ENCODE measurements around the gene ZNF470. TPM values are rescaled to one million over a fixed set of nuclear protein-coding genes. Genes with fewer than 3 reads are reported as not detected.

The ZNF470 gene
- total RNA-seq (ENCODE audit: low replicate concordance) = 4.7 and 7.8 TPM in 2 replicates

DNA sequence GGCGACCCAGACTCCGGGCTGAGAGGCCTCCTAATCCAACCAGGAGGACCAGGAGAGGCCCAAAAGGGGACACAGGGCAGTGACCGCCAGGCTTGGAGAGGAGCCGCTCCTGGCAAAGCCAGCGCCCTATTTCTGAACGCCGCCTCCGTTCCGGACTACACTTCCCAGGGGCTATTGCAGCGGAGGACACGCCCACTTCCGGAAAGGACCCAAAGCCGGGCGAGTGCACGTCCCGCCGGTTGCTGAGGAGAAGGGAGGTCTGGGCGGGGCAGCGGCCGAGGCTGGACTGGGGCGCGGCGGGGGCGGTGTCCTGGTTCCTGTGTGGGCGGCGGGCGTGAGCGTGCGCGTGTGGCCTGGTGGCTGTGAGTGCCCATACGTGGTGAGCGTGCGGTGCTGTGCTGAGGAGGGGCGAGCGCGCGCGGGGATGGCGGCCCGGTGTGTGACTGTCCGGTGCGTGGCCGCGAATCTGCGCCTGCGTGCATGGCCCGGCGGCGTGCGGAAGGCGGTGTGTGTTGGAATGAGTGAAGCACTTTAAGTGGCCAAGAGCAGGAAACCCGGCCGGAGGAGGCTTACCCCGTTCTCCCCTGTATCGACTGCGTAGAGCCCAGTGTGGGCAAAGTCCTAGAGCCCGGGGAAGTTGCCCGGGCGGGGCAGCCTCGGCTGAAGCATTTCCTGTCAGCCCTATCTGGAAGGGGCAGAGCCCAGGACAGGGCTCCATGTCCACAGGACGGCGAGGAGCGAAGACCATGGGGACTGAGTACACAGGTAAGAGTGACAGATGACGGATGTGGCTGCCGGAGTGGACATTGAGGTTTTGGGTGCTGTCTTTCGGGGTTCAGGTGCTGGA is at the start of gene ZNF470:
ZNF470 (plus strand) TSS at position 195 of the 847 bp plus-strand sequence. CDS start 2,844 bp downstream, outside the sequence.

DNA sequence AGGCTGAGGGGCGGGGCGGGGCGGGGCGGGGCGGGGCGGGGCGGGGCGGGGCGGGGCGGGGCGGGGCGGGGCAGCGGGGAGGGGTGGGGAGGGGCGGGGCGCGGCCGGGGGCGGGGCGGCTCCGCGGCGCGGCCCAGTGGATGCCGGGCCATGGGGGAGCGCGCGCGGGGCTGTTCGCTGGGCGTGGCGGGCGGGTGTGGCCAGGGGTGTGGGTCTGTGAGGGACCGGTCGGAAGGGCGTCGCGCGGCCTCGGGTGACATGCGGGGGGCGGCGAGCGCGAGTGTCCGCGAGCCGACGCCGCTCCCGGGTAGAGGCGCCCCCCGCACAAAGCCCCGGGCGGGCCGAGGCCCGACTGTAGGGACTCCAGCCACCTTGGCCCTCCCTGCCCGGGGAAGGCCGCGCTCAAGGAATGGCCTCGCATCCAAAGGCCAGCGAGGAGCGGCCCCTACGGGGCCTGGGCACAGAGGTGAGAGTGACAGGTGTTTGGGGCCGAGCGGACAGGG is 28.5 kb upstream of the ZNF470 start, which contains the start of gene ZFP28:
ZFP28 (plus strand) TSS at position 188 of the 503 bp plus-strand sequence; CDS start at position 259, 71 bp downstream.

DNA sequence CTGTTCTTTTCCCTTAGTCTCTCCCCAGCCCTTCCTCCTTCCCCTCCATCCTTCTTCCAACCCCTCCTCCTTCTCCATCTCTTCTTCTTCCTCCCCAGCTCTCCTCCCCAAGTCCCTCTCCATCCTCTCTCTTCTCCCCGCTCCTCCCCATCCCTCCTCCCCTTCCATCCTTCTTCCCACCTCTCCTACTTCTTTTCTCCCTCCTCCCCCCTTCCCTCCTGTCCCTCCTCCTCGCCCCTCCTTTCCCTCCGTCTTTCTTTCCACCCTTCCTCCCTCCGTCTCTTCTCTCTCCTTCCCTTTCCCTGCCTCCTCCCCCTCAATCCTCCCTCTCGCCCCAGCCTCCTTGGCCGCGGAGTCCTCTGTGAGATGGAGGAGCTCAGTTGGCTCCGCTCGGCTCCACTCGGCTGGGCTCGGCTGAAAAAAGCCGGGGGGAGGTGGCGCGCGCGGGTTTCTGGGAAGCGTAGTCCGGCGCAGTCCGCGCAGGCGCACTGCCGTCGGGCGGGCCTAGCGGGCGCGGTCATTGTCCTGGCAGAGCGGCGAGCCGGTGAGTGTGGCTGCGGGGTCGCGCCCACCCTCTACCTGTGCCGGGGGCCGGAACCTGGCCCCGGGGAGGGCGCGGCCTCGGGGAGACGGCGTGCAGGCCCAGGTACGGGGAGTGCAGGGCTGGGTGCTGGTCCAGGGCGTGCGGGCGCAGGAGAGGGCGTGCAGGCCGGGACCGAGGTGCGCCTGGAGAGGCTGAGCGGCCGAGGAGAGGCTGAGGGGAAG is 27.7 kb downstream of the ZNF470 start, which contains the start of gene ZNF71:
ZNF71 (plus strand) TSS at position 520 of the 765 bp plus-strand sequence. CDS start 6,257 bp downstream, outside the sequence.

Other genes with a start within 250 kb of the ZNF470 start
- 2.9 and 3.9 TPM in 2 replicates for gene ZNF582, start 173.9 kb upstream of the ZNF470 start, total RNA-seq (ENCODE audit: low replicate concordance)
- gene ZNF583, start 163.1 kb upstream of the ZNF470 start, total RNA-seq (ENCODE audit: low replicate concordance) = 6.3 and 12.6 TPM in 2 replicates
- gene ZNF667, start 90.1 kb upstream of the ZNF470 start, total RNA-seq (ENCODE audit: low replicate concordance) = 4.3 and 4.4 TPM in 2 replicates
- gene ZNF471, start 59.6 kb upstream of the ZNF470 start, total RNA-seq (ENCODE audit: low replicate concordance) = 2.9 and 5.7 TPM in 2 replicates
- 2.7 and 7.8 TPM in 2 replicates for gene ZFP28, start 28.5 kb upstream of the ZNF470 start, total RNA-seq (ENCODE audit: low replicate concordance)
- gene ZNF71, start 27.8 kb downstream of the ZNF470 start, total RNA-seq (ENCODE audit: low replicate concordance) = 6.8 and 8.3 TPM in 2 replicates
- 0.38 TPM in 1 of 2 replicates, not detected in the other for gene SMIM17, start 75.7 kb downstream of the ZNF470 start, total RNA-seq (ENCODE audit: low replicate concordance)
- gene ZNF835, start 104.3 kb downstream of the ZNF470 start, total RNA-seq (ENCODE audit: low replicate concordance) = 0.08 and 3.4 TPM in 2 replicates